GM23338 (cell line): ENCODE data around the gene RGS3.

Source experiments
- EZH2 ChIP-seq: fragments of 200-600 bp; sonication (generic); IDR thresholded peaks from one replicate; pipeline ENCODE4 v1.8.0; 2017; ENCODE audit warnings: antibody characterized with exemption, mild to moderate bottlenecking, low read depth; ENCODE audit not compliant: unreplicated experiment
- JUNB ChIP-seq: IDR thresholded peaks from one replicate; pipeline ENCODE4 v1.6.1; 2016; ENCODE audit warnings: antibody characterized with exemption; ENCODE audit not compliant: unreplicated experiment
- POLR2AphosphoS5 ChIP-seq: IDR thresholded peaks from 2 replicates; pipeline ENCODE4 v1.6.1; 2016; ENCODE audit warnings: antibody characterized with exemption, low read depth
- TF ChIP-seq, protein P1 (sequence below), 2 experiments: fragments of 200-600 bp in 1 of 2; sonication (generic) in 1 of 2; conservative IDR thresholded peaks; 2 replicates each; pipeline versions ENCODE4 v1.5.1 to v1.6.1; 2016 to 2017; ENCODE audit warnings: antibody characterized with exemption in 2 of 2, low read depth in 2 of 2, mild to moderate bottlenecking in 2 of 2, moderate library complexity in 1 of 2
- TF ChIP-seq, protein P2 (sequence below): IDR thresholded peaks from one replicate; pipeline ENCODE4 v1.6.1; 2018; ENCODE audit warnings: antibody characterized with exemption; ENCODE audit not compliant: unreplicated experiment
- TF ChIP-seq, protein P3 (sequence below): IDR thresholded peaks from 2 replicates; pipeline ENCODE4 v1.6.1; 2016; ENCODE audit warnings: antibody characterized with exemption

DNA sequence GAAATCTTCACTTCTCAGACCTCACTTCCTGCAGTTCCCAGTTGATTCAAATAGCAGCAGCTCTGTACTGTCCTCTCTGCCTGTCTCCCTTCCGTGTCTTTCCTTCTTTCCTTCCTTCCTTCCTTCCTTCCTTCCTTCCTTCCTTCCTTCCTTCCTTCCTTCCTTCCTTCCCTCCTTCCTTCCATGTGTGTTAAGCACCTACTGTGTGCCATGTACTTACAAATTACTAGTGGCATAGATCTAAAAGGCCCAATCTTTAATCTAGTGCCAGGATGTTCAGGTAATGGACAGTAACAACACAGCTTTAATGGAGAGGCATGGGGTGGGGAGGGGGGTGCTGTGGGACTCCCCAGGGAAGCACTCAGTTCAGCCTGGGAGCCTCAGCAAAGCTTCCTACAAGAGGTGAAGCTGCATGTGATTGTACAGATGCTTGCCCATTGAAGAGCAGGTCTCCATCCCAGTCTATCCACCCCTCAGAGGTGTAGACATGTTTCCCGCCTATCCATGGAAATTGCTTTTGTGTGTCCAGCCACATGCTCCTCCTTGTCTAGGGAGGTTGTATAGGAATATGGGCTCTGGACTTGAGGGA, 106.0 kb downstream of the RGS3 start:
- TF ChIP-seq, protein P1, sequence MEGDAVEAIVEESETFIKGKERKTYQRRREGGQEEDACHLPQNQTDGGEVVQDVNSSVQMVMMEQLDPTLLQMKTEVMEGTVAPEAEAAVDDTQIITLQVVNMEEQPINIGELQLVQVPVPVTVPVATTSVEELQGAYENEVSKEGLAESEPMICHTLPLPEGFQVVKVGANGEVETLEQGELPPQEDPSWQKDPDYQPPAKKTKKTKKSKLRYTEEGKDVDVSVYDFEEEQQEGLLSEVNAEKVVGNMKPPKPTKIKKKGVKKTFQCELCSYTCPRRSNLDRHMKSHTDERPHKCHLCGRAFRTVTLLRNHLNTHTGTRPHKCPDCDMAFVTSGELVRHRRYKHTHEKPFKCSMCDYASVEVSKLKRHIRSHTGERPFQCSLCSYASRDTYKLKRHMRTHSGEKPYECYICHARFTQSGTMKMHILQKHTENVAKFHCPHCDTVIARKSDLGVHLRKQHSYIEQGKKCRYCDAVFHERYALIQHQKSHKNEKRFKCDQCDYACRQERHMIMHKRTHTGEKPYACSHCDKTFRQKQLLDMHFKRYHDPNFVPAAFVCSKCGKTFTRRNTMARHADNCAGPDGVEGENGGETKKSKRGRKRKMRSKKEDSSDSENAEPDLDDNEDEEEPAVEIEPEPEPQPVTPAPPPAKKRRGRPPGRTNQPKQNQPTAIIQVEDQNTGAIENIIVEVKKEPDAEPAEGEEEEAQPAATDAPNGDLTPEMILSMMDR (conservative IDR thresholded peaks at IDR 0.05; ENCODE audit: low read depth in 2 of 2), result no peak
- TF ChIP-seq POLR2AphosphoS5 (no peak), JUNB (no peak), EZH2 (no peak)
- TF ChIP-seq, protein P2, sequence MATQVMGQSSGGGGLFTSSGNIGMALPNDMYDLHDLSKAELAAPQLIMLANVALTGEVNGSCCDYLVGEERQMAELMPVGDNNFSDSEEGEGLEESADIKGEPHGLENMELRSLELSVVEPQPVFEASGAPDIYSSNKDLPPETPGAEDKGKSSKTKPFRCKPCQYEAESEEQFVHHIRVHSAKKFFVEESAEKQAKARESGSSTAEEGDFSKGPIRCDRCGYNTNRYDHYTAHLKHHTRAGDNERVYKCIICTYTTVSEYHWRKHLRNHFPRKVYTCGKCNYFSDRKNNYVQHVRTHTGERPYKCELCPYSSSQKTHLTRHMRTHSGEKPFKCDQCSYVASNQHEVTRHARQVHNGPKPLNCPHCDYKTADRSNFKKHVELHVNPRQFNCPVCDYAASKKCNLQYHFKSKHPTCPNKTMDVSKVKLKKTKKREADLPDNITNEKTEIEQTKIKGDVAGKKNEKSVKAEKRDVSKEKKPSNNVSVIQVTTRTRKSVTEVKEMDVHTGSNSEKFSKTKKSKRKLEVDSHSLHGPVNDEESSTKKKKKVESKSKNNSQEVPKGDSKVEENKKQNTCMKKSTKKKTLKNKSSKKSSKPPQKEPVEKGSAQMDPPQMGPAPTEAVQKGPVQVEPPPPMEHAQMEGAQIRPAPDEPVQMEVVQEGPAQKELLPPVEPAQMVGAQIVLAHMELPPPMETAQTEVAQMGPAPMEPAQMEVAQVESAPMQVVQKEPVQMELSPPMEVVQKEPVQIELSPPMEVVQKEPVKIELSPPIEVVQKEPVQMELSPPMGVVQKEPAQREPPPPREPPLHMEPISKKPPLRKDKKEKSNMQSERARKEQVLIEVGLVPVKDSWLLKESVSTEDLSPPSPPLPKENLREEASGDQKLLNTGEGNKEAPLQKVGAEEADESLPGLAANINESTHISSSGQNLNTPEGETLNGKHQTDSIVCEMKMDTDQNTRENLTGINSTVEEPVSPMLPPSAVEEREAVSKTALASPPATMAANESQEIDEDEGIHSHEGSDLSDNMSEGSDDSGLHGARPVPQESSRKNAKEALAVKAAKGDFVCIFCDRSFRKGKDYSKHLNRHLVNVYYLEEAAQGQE, result no peak
- TF ChIP-seq, protein P3, sequence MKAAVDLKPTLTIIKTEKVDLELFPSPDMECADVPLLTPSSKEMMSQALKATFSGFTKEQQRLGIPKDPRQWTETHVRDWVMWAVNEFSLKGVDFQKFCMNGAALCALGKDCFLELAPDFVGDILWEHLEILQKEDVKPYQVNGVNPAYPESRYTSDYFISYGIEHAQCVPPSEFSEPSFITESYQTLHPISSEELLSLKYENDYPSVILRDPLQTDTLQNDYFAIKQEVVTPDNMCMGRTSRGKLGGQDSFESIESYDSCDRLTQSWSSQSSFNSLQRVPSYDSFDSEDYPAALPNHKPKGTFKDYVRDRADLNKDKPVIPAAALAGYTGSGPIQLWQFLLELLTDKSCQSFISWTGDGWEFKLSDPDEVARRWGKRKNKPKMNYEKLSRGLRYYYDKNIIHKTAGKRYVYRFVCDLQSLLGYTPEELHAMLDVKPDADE, result no peak
